PC-9 (cell line): ENCODE results near the gene DLGAP1. TPM values are rescaled to one million over a fixed set of nuclear protein-coding genes. Genes with fewer than 3 reads are reported as not detected.

Experiments
- BruUV-seq: library from RNA; stranded (reverse); fragments of 400-500 nt; replicated peaks from 2 replicates; lab custom pipeline; 2021; lab: Mats Ljungman, UMichigan
- CTCF ChIA-PET: fragments of 300-600 bp; sonication (Branson Sonifier 250); formaldehyde crosslinking; loops from one replicate; lab custom pipeline; 2022; ENCODE audit warnings: antibody characterized with exemption; lab: Charles Lee
- POLR2A ChIA-PET: fragments of 300-600 bp; sonication (Branson Sonifier 250); formaldehyde crosslinking; loops from one replicate; lab custom pipeline; 2022; ENCODE audit warnings: antibody characterized with exemption; ENCODE audit not compliant: unreplicated experiment; lab: Charles Lee
- DNase-seq, 2 experiments: peaks; one replicate each; pipeline versions ENCODE4 v3.0.0 to v3.0.0-alpha.2; 2015 to 2022; ENCODE audit warnings: mixed read lengths in 1 of 2
- H2AFZ ChIP-seq: fragments of 200-600 bp; sonication (generic); 2 replicates; pipeline ENCODE4 v1.8.1; 2017; ENCODE audit warnings: antibody characterized with exemption
- H3F3A ChIP-seq: fragments of 200-600 bp; sonication (generic); 2 replicates; pipeline ENCODE4 v1.8.1; 2017; ENCODE audit warnings: antibody characterized with exemption, mild to moderate bottlenecking, low read depth; ENCODE audit not compliant: insufficient read depth
- H3K27ac ChIP-seq: fragments of 200-600 bp; sonication (generic); 2 replicates; pipeline ENCODE4 v1.6.1; 2016; ENCODE audit warnings: mixed run types
- H3K27me3 ChIP-seq: fragments of 200-600 bp; sonication (generic); 2 replicates; pipeline ENCODE4 v1.6.1; 2016; ENCODE audit warnings: low read depth, mixed run types; ENCODE audit not compliant: insufficient read depth
- H3K36me3 ChIP-seq: fragments of 200-600 bp; sonication (generic); 2 replicates; pipeline ENCODE4 v1.6.1; 2016; ENCODE audit warnings: low read depth, mixed run types
- H3K4me1 ChIP-seq: fragments of 200-600 bp; sonication (generic); replicated peaks from 2 replicates; pipeline ENCODE4 v1.6.1; 2016; ENCODE audit warnings: mixed run types; ENCODE audit not compliant: insufficient read depth
- H3K4me2 ChIP-seq: fragments of 200-600 bp; sonication (generic); 2 replicates; pipeline ENCODE4 v1.6.1; 2017; ENCODE audit warnings: mixed run types
- H3K4me3 ChIP-seq: fragments of 200-600 bp; sonication (generic); 2 replicates; pipeline ENCODE4 v1.6.1; 2016; ENCODE audit warnings: mixed run types
- H3K79me2 ChIP-seq: fragments of 200-600 bp; sonication (generic); 2 replicates; pipeline ENCODE4 v1.6.1; 2017; ENCODE audit warnings: low read depth, mixed run types
- H3K9me2 ChIP-seq: fragments of 200-600 bp; sonication (generic); 2 replicates; pipeline ENCODE4 v1.8.1; 2017; ENCODE audit warnings: mild to moderate bottlenecking; ENCODE audit not compliant: insufficient read depth
- H3K9me3 ChIP-seq: fragments of 200-600 bp; sonication (generic); 2 replicates; pipeline ENCODE4 v1.8.1; 2016; ENCODE audit warnings: low read depth; ENCODE audit not compliant: insufficient read depth
- H4K20me1 ChIP-seq: fragments of 200-600 bp; sonication (generic); 2 replicates; pipeline ENCODE4 v1.8.1; 2017; ENCODE audit not compliant: insufficient read depth
- EZH2 ChIP-seq: fragments of 200-600 bp; sonication (generic); IDR thresholded peaks from 2 replicates; pipeline ENCODE4 v1.8.0; 2017; ENCODE audit warnings: antibody characterized with exemption, low read depth
- intact Hi-C: fragments of 100-400 bp; cut with micrococcal nuclease; formaldehyde crosslinking; loops from one replicate; pipeline ENCODE4 v1.10.0; 2022; ENCODE audit not compliant: unreplicated experiment
- total RNA-seq: library from RNA; stranded (reverse); gene quantifications from 2 replicates; pipeline ENCODE4 v1.2.3, GENCODE V29; 2021
- TF ChIP-seq, protein P1 (sequence below): fragments of 200-600 bp; sonication (generic); conservative IDR thresholded peaks from 2 replicates; pipeline ENCODE4 v1.6.1; 2017; ENCODE audit warnings: mixed run types, antibody characterized with exemption, mild to moderate bottlenecking, moderate library complexity

DLGAP1 gene
- total RNA-seq, 1 experiment from 2014 or later: not detected

GRCh38 chr18:4271952-4272351 lies 183.2 kb downstream of the DLGAP1 start:
- intact Hi-C loops: no loop called here
- no peak for DNase-seq
- ChIA-PET POLR2A (no interaction called here), CTCF (no interaction called here)
- no peak for TF ChIP-seq EZH2
- TF ChIP-seq, protein P1, sequence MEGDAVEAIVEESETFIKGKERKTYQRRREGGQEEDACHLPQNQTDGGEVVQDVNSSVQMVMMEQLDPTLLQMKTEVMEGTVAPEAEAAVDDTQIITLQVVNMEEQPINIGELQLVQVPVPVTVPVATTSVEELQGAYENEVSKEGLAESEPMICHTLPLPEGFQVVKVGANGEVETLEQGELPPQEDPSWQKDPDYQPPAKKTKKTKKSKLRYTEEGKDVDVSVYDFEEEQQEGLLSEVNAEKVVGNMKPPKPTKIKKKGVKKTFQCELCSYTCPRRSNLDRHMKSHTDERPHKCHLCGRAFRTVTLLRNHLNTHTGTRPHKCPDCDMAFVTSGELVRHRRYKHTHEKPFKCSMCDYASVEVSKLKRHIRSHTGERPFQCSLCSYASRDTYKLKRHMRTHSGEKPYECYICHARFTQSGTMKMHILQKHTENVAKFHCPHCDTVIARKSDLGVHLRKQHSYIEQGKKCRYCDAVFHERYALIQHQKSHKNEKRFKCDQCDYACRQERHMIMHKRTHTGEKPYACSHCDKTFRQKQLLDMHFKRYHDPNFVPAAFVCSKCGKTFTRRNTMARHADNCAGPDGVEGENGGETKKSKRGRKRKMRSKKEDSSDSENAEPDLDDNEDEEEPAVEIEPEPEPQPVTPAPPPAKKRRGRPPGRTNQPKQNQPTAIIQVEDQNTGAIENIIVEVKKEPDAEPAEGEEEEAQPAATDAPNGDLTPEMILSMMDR: no peak
- Histone ChIP-seq H3K4me2 (no peak overlapping the region), H3K4me3 (no peak overlapping the region), H3K27me3 (peaks cover 3% of the 10 kb centered on the region; the same call in 1 of the 2 replicates), H3K79me2 (no peaks in the 10 kb centered on the region), H3K9me2 (no peaks in the 10 kb centered on the region), H3K36me3 (no peaks in the 10 kb centered on the region), H4K20me1 (no peaks in the 10 kb centered on the region), H3K27ac (no peak overlapping the region), H3K4me1 (no peaks in the 10 kb centered on the region), H3K9me3 (no peaks in the 10 kb centered on the region), H2AFZ (no peak overlapping the region), H3F3A (no peaks in the 10 kb centered on the region)
- no TSS peak for BruUV-seq

- Histone ChIP-seq H3K9me2 (no peaks in the 10 kb centered on the region), H2AFZ (no peak overlapping the region), H3K27ac (no peak overlapping the region), H3K9me3 (no peaks in the 10 kb centered on the region), H3K27me3 (peaks cover 3% of the 10 kb centered on the region; the same call in 1 of the 2 replicates), H3K4me2 (no peak overlapping the region), H3F3A (no peaks in the 10 kb centered on the region), H3K4me3 (no peak overlapping the region), H3K36me3 (no peaks in the 10 kb centered on the region), H4K20me1 (no peaks in the 10 kb centered on the region), H3K4me1 (no peaks in the 10 kb centered on the region), H3K79me2 (no peaks in the 10 kb centered on the region)
- ChIA-PET CTCF (no interaction called here), POLR2A (no interaction called here)
- TF ChIP-seq, protein P1: no peak
- TF ChIP-seq EZH2: no peak
- intact Hi-C loops: no loop called here
- no TSS peak for BruUV-seq
- no peak for DNase-seq
Measured at GRCh38 chr18:4270988-4271387, 184.1 kb downstream of the DLGAP1 start.

- Histone ChIP-seq H3K9me2 (no peaks in the 10 kb centered on the region), H3K4me1 (no peaks in the 10 kb centered on the region), H3F3A (no peaks in the 10 kb centered on the region), H2AFZ (no peak overlapping the region), H3K9me3 (no peaks in the 10 kb centered on the region), H3K79me2 (no peaks in the 10 kb centered on the region), H3K27ac (no peak overlapping the region), H3K4me3 (no peak overlapping the region), H3K27me3 (peaks cover 3% of the 10 kb centered on the region; the same call in 1 of the 2 replicates), H3K36me3 (no peaks in the 10 kb centered on the region), H3K4me2 (no peak overlapping the region), H4K20me1 (no peaks in the 10 kb centered on the region)
- no TSS peak for BruUV-seq
- DNase-seq: no peak
- no peak for TF ChIP-seq EZH2
- TF ChIP-seq, protein P1: no peak
- intact Hi-C loops: no loop called here
- ChIA-PET POLR2A (no interaction called here), CTCF (no interaction called here)
Measured at GRCh38 chr18:4270016-4270415, 185.1 kb downstream of the DLGAP1 start.
